Measurements from ENCODE around the gene SH2D4B. TPM values are rescaled to one million over a fixed set of nuclear protein-coding genes. Genes with fewer than 3 reads are reported as not detected.

SH2D4B gene
- total RNA-seq, 2 experiments from 2014 or later = 0.03 TPM; not detected in 1

DNA sequence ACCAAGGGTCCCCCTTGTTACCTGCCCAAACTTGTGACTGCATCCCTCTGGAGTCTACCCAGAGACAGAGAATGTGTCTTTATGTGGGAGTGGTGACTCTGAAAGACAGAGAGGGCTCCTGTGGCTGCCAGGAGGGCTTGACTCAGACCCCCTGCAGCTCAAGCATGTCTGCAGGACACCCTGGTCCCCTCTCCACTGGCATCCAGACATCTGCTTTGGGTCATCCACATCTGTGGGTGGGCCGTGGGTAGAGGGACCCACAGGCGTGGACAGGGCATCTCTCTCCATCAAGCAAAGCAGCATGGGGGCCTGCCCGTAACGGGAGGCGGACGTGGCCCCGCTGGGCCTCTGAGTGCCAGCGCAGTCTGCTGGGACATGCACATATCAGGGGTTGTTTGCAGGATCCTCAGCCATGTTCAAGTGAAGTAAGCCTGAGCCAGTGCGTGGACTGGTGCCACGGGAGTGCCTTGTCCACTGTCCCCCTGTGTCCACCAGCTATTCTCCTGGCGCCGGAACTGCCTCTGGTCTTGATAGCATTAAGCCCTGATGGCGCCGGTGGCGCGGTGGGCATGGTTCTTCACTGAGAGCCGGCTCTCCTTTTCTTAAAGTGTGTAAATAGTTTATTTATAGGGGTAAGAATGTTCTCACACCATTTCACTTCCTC lies 19.4 kb upstream of the SH2D4B start:
- TF ChIP-seq, protein P1, sequence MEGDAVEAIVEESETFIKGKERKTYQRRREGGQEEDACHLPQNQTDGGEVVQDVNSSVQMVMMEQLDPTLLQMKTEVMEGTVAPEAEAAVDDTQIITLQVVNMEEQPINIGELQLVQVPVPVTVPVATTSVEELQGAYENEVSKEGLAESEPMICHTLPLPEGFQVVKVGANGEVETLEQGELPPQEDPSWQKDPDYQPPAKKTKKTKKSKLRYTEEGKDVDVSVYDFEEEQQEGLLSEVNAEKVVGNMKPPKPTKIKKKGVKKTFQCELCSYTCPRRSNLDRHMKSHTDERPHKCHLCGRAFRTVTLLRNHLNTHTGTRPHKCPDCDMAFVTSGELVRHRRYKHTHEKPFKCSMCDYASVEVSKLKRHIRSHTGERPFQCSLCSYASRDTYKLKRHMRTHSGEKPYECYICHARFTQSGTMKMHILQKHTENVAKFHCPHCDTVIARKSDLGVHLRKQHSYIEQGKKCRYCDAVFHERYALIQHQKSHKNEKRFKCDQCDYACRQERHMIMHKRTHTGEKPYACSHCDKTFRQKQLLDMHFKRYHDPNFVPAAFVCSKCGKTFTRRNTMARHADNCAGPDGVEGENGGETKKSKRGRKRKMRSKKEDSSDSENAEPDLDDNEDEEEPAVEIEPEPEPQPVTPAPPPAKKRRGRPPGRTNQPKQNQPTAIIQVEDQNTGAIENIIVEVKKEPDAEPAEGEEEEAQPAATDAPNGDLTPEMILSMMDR (conservative IDR thresholded peaks at IDR 0.05; ENCODE audit: low read length) = no peak
- TF ChIP-seq EZH2phosphoT487 (IDR thresholded peaks at IDR 0.05; ENCODE audit: borderline replicate concordance, low read depth, low read length) = no peak
- Histone ChIP-seq H2AFZ (ENCODE audit: low read length) (no peak overlapping the region), H4K20me1 (ENCODE audit: insufficient read depth, low read length) (no peaks in the 10 kb centered on the region), H3K36me3 (ENCODE audit: insufficient read depth, low read length) (peaks cover 58% of the 10 kb centered on the region), H3K9me2 (ENCODE audit: insufficient read depth, low read length) (no peaks in the 10 kb centered on the region), H3K79me2 (ENCODE audit: insufficient read depth, low read depth, low read length) (no peaks in the 10 kb centered on the region), H3K4me3 (ENCODE audit: low read depth, low read length, poor library complexity, severe bottlenecking) (no peak overlapping the region), H3K9me3 (ENCODE audit: low read length) (no peaks in the 10 kb centered on the region), H3K27ac (ENCODE audit: low read depth, low read length, poor library complexity, severe bottlenecking) (no peak overlapping the region), H3K4me2 (ENCODE audit: low read length) (no peak overlapping the region), H3K4me1 (ENCODE audit: insufficient read depth, low read length, poor library complexity, severe bottlenecking) (no peaks in the 10 kb centered on the region)
- POLR2A ChIA-PET = no interaction called here
- no TSS peak for BruUV-seq (replicated peaks)
- intact Hi-C loops (cut with micrococcal nuclease; ENCODE audit: unreplicated experiment) = no loop called here
- no peak for DNase-seq (ENCODE audit: low spot score)
- CTCF ChIA-PET (ENCODE audit: unreplicated experiment) = no interaction called here

DNA sequence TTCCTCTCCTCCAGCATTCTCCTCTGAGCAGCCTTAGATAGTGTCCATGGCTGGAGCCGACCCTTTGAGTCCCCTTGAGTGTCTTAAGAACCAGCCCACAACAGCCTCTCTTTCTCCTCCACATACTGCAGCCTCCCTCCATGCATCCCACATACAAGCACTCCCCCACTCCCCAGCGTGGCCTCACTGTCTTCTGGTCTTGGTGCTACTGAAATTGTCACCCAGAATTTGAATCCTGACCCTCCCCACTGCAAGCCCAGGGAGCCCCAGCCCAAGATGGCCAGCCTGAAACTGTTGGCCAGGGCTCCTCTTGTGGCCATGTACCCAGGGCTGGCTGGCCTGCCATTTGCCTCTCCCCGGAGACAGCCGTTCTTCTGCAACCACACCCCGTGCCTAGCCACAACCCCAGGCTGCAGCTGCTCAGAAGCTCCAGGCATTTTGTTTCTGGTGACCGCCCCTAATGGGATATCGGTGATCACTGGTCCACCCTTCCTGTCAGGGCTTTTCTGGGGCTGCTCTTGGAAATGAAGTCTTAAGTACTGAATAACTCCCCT lies 18.8 kb upstream of the SH2D4B start:
- H3K4me1 ChIP-seq (ENCODE audit: insufficient read depth, low read length, poor library complexity, severe bottlenecking) = no peaks in the 10 kb centered on the region
- ChIA-PET CTCF (ENCODE audit: unreplicated experiment) (no interaction called here), POLR2A (no interaction called here)
- intact Hi-C loops (cut with micrococcal nuclease; ENCODE audit: unreplicated experiment) = no loop called here
- no peak overlapping the region for H2AFZ ChIP-seq (ENCODE audit: low read length)
- no peak overlapping the region for H3K4me2 ChIP-seq (ENCODE audit: low read length)
- H3K36me3 ChIP-seq (ENCODE audit: insufficient read depth, low read length) = peaks cover 52% of the 10 kb centered on the region
- H4K20me1 ChIP-seq (ENCODE audit: insufficient read depth, low read length) = no peaks in the 10 kb centered on the region
- TF ChIP-seq, protein P1 (conservative IDR thresholded peaks at IDR 0.05; ENCODE audit: low read length) = no peak
- no peak for TF ChIP-seq EZH2phosphoT487 (IDR thresholded peaks at IDR 0.05; ENCODE audit: borderline replicate concordance, low read depth, low read length)
- BruUV-seq (replicated peaks) = no TSS peak
- DNase-seq (ENCODE audit: low spot score) = no peak
- H3K79me2 ChIP-seq (ENCODE audit: insufficient read depth, low read depth, low read length) = no peaks in the 10 kb centered on the region
- no peaks in the 10 kb centered on the region for H3K9me3 ChIP-seq (ENCODE audit: low read length)
- H3K27ac ChIP-seq (ENCODE audit: low read depth, low read length, poor library complexity, severe bottlenecking) = no peak overlapping the region
- no peaks in the 10 kb centered on the region for H3K9me2 ChIP-seq (ENCODE audit: insufficient read depth, low read length)
- no peak overlapping the region for H3K4me3 ChIP-seq (ENCODE audit: low read depth, low read length, poor library complexity, severe bottlenecking)

DNA sequence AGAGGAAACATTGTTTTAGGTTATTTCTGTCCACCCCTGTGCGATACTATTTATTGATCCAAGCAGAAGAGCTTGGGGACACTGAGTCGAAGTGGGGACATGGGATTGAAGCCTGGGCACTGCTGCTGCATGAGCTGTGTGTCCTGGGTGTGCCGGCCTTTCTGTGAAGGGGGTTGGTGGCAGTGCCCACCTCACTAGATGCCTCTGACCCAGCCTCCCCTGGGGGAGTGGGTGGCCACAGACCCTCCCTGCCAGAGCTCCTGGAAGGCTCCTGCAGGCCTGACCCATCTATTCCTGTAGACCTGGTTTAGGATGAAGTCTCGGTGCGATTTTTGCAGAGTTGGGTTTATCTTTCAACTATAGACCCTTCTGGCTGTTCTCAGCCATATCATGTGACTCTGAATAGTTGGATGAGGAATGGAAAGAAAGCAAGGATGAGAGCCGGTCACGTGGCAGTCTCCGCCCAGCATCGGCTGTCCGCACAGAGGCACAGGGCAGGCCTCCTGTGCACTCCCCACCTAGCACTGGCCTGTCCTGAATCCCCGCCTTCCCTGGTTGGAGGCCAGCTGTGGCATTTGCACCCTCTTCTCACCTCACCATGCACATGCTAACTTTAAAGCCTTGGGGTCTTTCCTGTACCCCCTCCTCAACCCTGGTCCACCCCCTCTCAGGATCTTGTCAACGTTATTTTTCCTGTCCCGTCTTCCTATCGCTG lies 17.6 kb upstream of the SH2D4B start:
- Histone ChIP-seq H3K4me2 (ENCODE audit: low read length) (no peak overlapping the region), H3K4me3 (ENCODE audit: low read depth, low read length, poor library complexity, severe bottlenecking) (no peak overlapping the region), H3K9me3 (ENCODE audit: low read length) (no peaks in the 10 kb centered on the region), H3K4me1 (ENCODE audit: insufficient read depth, low read length, poor library complexity, severe bottlenecking) (no peaks in the 10 kb centered on the region), H3K79me2 (ENCODE audit: insufficient read depth, low read depth, low read length) (no peaks in the 10 kb centered on the region), H2AFZ (ENCODE audit: low read length) (no peak overlapping the region), H3K9me2 (ENCODE audit: insufficient read depth, low read length) (no peaks in the 10 kb centered on the region), H3K27ac (ENCODE audit: low read depth, low read length, poor library complexity, severe bottlenecking) (no peak overlapping the region), H3K36me3 (ENCODE audit: insufficient read depth, low read length) (peaks cover 40% of the 10 kb centered on the region; the same call in 1 of the 2 replicates), H4K20me1 (ENCODE audit: insufficient read depth, low read length) (no peaks in the 10 kb centered on the region)
- TF ChIP-seq, protein P1 (conservative IDR thresholded peaks at IDR 0.05; ENCODE audit: low read length) = no peak
- TF ChIP-seq EZH2phosphoT487 (IDR thresholded peaks at IDR 0.05; ENCODE audit: borderline replicate concordance, low read depth, low read length) = no peak
- intact Hi-C loops (cut with micrococcal nuclease; ENCODE audit: unreplicated experiment) = no loop called here
- no TSS peak for BruUV-seq (replicated peaks)
- CTCF ChIA-PET (ENCODE audit: unreplicated experiment) = no interaction called here
- no peak for DNase-seq (ENCODE audit: low spot score)
- POLR2A ChIA-PET = no interaction called here

All from OCI-LY7 (cell line).